Activated effector memory CD4-positive, alpha-beta T cell treated with anti-CD3 and anti-CD28 coated beads, Interleukin-2, amount 50 U/mL, for 16 hours (primary cell): Measurements from ENCODE around the gene RGPD3.
"Not testable (repeated sequence)": the region's sequence is repeated elsewhere in the genome, so short reads cannot be mapped to it uniquely, and the experiment has no call there.

Source experiments
- DNase-seq: peaks from one replicate; pipeline ENCODE4 v3.0.0-alpha.2; 2020

Gene RGPD3

DNA sequence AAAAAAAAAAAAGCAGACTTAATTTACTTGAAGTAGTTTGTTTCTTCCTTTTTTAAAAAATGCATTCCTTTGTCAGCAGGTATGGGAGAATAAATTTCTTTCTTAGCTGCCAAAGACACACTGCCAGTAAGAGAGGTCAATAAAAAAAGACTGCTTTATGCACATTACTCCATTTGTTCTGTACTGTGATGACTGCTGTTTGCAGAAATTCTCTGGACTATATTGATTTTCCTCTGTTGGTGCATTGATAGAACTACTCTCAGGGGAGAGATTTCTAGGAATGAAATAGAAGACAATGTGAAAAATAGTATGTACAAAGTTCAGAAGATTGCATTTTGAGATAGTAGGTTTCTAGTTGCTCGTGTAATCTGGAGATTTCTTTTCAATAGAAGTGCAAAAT is 11.3 kb upstream of the RGPD3 start:
- DNase-seq = not testable (repeated sequence)

DNA sequence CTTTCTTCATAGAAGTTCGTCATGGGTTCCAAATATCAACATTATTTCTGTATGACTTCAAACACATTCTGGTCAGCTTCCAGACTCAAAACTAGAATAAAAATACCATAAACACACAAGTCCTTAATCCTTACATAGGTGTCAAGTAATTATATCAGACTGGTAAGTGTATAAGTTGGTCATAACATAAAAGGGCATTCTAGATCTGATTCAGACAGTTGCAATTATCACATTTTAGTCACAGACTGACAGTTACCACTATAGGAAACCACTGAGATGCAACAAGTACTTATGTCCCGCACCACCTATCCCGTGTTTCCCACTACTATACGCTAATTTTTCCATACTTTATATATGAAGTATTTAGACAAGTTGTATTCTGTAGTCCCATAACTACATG is 9.4 kb upstream of the RGPD3 start:
- not testable (repeated sequence) for DNase-seq

DNA sequence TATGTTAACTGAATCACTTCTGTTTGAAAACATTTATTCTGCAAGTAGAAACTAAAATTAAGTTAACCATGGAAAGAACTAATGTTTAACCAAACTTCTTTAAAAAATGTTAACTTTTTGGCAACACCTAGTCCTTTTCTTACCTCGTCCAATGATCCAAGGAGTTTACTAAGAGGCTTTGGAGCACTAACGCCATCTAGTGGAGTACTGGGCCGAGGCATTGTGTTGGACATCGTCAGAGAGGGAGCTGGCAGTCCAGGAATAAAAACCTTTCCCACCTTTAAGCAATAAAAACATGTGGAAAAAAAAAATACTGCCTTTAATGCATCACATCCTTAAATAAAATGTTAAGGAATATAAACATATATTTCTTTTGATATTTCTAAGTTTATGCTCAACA is 2.4 kb upstream of the RGPD3 start:
- DNase-seq = peak; percentile 81

DNA sequence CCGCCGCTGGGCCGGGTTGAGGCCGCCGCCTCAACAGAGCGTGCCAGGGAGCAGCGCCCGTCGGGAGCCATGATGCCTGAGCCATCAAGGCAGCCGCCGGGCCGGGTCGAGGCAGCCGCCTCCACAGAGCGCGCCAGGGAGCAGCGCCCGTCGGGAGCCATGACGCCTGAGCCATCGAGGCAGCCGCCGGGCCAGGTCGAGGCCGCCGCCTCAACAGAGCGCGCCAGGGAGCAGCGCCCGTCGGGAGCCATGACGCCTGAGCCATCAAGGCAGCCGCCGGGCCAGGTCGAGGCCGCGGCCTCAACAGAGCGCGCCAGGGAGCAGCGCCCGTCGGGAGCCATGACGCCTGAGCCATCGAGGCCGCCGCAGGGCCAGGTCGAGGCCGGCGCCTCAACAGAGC is 697 bp downstream of the RGPD3 start:
- DNase-seq = not testable (repeated sequence)

DNA sequence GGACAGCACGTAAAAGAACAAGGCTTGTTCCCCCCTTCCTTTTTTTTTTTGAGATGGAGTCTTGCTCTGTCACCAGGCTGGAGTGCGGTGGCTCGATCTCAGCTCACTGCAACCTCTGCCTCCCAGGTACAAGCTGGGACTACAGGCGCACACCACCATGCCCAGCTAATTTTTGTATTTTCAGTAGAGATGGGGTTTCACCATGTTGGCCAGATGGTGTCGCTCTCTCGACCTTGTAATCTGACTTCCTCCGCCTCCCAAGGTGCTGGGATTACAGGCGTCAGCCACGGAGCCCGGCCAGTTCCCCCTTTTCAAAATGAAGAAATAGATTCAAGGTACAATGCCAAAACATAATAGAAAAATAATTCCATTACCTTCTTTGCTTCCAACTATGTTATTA is 6.3 kb downstream of the RGPD3 start:
- DNase-seq = not testable (repeated sequence)

DNA sequence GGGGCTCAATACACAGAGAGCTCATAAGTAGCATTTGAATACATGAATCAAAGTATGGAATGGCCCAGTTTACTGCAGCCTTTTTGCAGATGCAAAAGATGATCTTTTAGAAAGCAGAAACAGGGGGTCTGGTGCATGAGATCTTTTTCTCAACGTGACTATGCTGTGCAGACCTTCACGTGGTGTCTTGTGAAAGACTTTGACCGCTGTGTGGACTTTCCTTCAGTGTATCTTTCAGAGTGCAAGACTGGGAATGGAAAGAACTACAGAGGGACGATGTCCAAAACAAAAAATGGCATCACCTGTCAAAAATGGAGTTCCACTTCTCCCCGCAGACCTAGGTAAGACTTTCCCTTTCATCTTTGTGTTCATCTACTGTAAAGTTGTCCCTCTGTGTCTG is 77.5 kb downstream of the RGPD3 start:
- not testable (repeated sequence) for DNase-seq

DNA sequence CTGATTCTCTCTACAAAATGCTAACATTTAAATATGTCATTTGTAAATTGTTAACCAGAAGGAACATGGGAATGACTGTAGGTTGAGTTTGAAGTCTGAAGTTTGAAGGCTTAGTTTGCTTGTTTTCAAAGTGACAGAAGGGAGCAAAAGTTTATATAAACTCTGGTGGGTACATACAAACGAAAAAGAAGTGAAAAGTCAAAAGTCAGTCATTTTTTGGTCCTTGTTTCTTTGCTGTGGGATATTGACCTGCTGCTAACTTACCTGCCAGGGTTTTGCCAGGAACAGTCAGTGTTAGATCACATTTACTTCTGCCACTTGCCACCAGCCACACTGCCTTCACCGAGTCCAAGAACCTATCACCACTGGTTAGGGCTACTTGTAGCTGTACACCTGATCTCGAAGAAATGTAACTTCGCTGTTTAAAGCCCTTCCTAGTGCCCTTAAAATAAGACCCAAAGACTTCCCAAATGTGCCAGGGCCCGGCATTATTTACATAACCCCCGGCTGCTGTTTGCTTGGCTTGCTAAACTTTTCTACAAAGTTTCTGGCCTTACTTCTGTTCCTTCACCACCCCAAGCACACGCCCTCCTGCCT is 79.3 kb downstream of the RGPD3 start:
- not testable (repeated sequence) for DNase-seq

DNA sequence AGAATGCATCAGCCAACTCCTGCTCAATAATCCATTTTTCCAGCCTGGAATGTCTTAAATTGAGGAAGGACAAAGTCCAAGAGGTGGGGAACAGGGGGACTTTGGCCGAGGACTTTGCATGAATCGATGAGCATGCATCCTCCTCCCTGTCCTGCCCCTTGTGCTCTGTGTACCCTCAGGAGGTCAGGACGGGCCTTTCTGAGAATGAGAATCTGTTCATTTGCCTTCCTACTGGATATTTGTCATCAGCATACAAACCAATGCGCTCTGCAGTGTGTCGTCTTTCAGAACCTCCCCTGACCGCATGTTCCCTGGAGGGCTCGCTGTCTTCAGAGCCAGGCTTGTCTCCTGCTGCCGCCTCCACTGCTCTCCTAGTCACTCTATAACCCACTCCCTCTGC is 83.7 kb downstream of the RGPD3 start:
- DNase-seq = not testable (repeated sequence)

DNA sequence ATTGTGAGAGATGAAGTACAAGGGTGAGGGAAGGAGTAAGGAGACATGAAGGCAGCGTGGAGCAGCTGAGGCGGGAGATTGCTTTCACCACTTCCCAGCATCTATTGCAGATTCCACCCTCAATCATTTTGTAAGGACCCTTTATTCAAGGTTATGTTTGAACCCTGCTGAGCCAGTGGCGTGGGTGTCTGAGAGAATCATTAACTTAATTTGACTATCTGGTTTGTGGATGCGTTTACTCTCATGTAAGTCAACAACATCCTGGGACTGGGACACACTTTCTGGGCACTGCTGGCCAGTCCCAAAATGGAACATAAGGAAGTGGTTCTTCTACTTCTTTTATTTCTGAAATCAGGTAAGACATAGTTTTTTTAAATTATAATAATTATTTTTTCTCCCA is 86.3 kb downstream of the RGPD3 start:
- not testable (repeated sequence) for DNase-seq

DNA sequence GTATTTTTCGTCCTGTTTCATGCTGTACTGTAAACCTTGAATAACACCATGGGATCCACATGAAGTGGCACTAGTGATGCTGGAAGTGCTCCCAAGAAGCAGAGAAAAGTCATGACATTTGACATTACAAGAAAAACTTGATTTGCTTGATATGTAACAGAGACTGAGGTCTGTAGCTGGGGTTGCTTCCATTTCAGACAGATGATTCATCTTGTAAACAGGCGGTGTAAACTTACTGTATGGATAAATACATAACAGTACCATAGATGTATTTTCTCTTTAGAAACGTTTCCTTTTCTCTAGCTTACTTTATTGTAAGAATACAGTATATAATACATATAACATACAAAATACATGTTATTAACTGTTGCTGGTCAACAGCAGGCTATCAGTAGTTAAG is 88.6 kb downstream of the RGPD3 start:
- not testable (repeated sequence) for DNase-seq

DNA sequence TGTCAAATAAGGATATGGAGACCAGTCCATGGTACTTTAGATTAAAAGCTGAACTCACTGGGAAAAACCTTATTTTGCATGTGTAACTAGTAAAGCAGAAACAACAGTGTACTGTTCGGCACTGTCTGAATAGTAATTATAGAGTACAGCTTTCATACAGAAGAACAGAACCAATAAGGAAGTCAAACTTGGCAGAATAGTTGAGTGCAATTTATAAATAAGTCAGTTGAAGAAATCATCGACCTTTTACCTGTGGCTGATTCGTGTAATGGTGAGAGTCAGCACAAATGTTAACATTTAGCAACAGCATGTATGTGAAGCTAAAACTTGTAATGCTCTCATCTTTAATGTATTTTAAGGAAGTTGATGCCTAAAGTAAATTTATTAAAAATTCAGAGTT is 99.0 kb downstream of the RGPD3 start:
- DNase-seq = not testable (repeated sequence)

DNA sequence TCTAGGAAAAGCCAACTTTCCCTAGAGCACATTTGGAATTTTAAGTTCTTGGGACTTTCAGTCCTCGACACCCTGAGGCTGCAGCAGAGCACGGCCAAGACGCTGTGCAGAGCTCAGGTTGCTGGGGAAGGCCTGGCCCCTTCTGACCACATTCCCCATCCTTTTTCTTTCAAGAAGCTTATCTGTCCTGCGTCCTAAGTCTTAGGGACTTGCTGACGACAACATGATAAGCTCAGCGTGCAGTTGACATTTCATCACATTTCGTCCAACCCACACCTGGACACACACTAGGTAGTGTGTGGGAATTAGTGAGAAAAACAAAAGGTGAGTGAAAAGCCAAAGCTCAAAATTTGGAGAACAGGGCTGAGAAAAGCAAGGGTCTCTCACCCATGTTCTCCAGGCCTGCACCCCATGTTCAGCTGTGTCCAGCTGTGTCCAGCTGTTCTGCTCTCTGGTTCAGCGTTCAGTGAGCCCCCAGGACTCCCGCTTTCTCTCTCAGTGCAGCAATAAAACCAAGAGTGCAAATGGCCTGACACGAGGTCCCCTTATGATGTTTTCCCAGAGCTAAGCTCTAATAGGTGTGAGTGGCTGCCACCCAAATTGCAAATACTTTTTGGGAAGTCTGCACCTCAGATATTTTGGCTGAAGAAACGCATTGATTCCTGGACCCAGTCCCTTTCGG is 101.9 kb downstream of the RGPD3 start:
- no peak for DNase-seq

DNA sequence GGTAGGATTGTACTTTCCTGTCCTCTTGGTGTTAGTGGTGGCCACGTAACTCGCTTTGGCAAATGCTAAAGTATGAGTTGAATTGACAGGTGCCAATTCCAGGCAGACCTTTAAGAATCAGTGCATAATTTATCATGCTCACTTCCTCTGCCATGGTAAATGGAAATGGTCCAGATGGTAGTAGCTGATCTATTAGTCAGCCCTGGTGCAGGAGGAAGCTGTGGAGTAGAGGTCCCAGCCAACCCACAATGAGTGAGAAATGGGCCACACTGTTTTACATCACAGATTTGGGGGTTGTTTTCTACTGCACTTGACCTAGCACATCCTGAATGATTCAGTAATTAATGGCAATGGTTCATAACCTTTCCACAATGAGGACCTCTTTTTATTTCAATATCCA is 104.4 kb downstream of the RGPD3 start:
- no peak for DNase-seq

DNA sequence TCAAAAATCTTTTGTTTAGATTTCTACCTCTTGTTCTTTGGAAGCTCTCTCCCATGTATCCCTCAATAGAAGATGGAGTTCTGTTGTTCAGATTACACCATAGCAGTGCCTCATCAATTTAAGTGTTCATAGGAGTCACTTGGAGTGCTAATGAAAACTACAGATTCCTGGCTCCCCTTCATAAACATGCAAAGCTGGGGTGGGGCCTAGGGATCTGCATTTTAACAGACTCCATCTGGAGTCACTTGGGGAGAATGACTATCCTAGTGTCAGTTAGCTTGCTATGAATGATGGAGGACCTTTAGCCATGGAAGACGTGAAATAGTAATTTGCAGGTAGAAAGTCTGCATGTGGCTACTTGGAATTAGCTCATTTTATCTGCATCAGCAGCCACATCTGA is 105.4 kb downstream of the RGPD3 start:
- DNase-seq = no peak

DNA sequence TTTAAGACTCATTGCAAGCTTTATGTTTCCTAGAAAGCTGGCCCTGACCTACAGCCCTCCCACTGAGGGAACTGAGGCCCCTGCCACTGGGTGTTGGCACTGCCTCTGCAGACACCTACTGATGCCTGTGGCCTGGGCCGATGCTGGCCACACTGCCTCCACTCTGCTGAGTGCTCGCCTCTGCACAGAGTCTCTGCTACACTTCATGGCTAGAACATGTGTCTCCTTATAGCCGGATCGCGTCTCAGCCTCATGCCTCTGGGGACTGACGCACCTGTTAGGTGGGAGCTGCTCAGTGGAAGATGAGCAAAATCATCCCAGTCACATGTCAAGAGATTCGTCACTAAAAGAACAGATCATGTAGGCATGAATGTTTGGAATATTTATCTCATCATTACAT is 108.7 kb downstream of the RGPD3 start:
- DNase-seq = no peak

DNA sequence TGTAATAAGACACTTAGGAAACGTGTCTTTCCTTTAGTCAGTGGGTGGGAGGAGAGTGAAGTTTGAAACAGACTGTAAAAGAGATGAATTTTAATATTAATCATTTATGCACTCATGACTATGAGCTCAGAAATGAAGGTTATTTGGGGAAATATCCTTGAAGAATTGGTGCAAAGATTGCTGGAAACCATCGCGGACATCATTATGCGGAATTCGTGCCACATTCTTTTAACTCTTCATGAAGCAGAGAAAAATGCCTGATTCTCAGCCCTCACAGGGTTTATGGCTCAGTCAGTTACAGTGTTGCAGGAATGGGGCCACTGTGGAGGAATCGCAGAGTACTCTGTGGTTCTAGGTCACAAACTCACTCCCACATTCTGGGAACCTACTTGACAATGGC is 109.7 kb downstream of the RGPD3 start:
- no peak for DNase-seq

DNA sequence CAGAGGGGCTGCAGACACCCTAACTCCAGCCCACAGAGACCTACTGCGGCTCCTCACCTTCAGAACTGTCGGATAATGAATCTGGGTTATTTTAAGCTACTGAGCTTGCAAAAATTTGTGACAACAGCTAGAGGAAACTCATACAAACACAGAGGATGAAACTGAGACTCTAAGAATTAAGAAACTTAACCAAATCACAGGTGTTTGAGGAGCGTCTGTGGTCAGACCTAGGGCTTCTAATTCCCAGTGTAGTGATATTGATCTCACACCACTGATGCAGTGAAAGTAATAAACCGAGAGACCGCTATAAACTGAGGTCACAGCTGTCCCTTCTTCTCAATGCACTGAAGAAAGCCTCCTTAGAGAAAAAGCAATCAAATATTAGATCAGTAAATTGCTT is 110.1 kb downstream of the RGPD3 start:
- no peak for DNase-seq

DNA sequence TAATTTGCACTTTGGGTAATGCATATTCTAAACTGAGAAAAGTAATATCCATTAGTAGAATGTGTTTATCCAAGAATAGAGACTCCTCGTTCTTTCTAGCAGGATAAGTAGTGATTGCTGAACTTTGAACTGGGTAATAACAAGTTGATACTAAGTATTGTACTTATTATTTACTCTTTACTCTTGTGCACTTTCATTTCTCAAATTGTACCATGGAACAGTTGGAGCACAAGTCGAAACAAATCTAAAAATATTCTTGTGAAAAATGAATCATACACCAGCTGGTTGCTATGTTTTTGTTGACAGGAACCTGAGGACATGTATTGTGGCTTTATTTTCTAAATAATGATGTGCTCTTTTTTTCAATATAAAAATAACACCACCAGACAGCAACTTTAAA is 111.9 kb downstream of the RGPD3 start:
- DNase-seq = no peak

DNA sequence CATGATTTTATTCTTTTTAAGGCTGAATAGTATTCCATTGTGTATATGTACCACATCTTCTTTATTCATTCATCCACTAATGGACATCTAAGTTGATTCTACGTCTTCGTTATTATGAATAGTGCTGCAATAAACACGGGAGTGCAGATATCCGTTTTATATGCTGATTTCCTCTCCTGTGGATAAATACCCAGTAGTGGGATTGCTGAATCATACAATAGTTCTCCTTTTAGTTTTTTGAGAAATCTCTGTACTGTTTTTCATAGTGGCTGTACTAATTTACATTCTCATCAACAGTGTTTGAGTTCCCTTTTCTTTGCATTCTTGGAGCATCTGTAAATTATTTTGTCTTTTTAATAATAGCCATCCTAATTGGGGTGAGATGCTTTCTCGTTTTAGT is 114.5 kb downstream of the RGPD3 start:
- DNase-seq = no peak

DNA sequence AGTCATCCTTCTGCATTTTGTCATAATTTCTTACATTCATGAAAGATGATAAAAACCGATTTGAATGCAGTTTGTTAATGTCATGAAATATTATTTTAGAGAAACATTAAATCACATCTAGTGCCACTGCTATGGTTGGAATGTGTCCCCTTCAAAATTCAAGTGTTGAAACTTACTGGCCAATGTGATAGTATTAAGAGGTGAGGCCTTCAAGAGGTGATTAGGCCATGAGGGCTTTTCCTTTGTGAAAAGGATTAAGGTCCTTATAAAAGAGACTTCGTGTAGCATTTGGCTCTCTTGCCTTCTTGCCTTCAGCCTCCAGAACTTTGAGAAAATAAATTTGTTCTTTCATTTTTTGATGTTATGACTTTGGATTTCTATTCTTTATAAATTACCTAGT is 117.2 kb downstream of the RGPD3 start:
- DNase-seq = no peak

DNA sequence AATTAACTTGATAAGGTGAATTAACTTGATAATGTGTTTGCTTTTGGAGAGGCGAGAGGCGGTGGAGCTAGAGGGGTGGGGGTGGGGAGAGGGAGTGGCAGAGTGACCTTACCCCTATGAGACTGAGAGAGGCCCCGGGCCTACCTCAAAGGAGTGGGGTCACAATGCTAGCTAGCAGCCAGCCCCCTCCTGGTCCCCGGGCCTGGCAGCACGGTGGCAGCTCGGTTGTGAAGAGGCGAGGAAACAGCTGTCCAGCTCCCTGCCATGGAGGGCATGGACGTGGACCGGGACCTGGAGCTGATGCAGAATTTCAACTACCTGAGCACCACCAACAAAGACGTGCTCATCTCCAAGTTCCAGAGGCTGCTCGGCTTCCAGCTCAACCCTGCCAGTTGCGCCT is 123.9 kb downstream of the RGPD3 start:
- no peak for DNase-seq

DNA sequence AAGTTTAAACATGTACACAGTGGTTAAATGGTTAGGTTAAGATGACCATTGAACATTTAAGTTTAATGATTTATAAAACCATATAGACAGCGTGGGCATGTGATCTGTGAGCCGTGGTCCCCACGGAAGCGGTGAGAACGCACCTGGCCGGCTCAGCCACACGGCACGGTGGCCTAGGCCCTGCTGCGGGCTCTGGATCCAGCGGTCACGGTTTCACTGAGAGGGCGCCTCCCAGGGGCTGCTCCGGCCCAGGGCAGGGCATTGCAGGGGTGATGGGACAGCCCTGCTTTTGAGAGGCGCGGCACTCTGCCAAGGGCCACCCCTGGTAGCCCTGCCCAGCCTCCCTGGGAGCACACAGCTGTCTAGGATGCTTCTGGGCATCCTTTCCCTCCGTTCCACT is 124.9 kb downstream of the RGPD3 start:
- no peak for DNase-seq

DNA sequence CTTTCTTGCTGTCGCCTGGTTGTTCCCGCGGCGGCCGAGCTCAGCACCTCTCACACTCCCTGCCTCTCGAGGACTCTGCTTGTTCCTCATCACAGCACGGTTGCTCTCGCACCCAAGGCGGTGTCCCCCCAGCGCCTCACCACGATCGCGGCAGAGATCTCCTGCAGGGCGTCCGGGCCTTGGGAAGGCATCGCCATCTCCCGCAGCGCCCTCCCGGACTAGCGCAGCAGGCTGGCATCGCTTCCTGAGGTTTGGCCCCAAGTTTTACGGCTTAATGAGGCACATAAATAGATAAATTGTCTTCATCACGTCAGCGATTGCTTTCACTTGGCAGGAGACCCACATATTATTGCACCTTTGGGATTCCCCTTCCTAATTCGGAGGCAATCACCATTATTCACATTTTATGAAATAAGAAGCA is 125.4 kb downstream of the RGPD3 start:
- DNase-seq = no peak

DNA sequence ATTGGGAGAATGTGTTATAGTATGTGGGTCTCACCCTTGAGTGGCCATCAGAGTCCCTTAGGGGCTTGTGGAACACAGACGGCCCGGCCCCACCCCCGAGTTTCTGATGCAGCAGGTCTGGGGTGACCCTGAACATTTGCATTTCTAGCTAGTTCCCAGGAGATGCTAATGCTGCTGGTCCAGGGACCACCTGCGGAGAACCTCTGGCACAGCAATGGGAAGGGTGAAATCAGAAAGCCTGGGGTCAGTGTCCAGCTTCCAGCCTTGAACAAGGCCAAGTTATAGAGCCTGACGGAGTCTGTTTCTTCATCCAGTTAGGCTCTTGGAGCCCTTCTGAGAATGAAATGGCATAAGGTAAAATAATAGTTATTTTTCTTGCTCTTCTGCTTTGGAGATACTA is 126.5 kb downstream of the RGPD3 start:
- no peak for DNase-seq
